Keratinocyte (primary cell): ENCODE results near the gene ADCY5. TPM values are rescaled to one million over a fixed set of nuclear protein-coding genes. Genes with fewer than 3 reads are reported as not detected.

Source experiments
- DNase-seq: peaks from one replicate; pipeline ENCODE4 v3.0.0-alpha.2; 2011; ENCODE audit warnings: low read depth, missing footprints, low spot score
- FAIRE-seq: peaks from 2 replicates; lab custom pipeline; 2011; peaks lifted over from hg19 to GRCh38; lab: Jason Lieb, UNC
- H2AFZ ChIP-seq: 2 replicates; pipeline ENCODE4 v1.6.0; 2012; ENCODE audit warnings: low read length, control low read depth, inconsistent platforms; ENCODE audit not compliant: control insufficient read depth
- H3K27ac ChIP-seq: 2 replicates; pipeline ENCODE4 v1.5.1; 2011; ENCODE audit warnings: low read length; ENCODE audit not compliant: control insufficient read depth, insufficient read depth
- H3K27me3 ChIP-seq: 3 replicates; pipeline ENCODE4 v1.6.0; 2011; ENCODE audit warnings: low read length; ENCODE audit not compliant: control insufficient read depth, insufficient read depth; ENCODE audit errors: extremely low read depth
- H3K36me3 ChIP-seq, 2 experiments: 2 replicates in 1 of 2; 3 replicates in 1 of 2; pipeline ENCODE4 v1.5.1; 2011; ENCODE audit warnings: low read length in 2 of 2, mild to moderate bottlenecking in 1 of 2; ENCODE audit not compliant: control insufficient read depth in 2 of 2, insufficient read depth in 2 of 2; ENCODE audit errors: extremely low read depth in 1 of 2
- H3K4me1 ChIP-seq: 3 replicates; pipeline ENCODE4 v1.5.1; 2011; ENCODE audit warnings: low read length; ENCODE audit not compliant: control insufficient read depth, insufficient read depth; ENCODE audit errors: extremely low read depth
- H3K4me2 ChIP-seq: 3 replicates; pipeline ENCODE4 v1.6.0; 2011; ENCODE audit warnings: low read depth, low read length; ENCODE audit not compliant: control insufficient read depth, insufficient read depth; ENCODE audit errors: extremely low read depth
- H3K4me3 ChIP-seq, 3 experiments: fragments of 200-600 bp in 1 of 3; sonication (generic) in 1 of 3; 2 replicates in 2 of 3; 3 replicates in 1 of 3; pipeline ENCODE4 v1.5.1; 2011 to 2016; ENCODE audit warnings: low read length in 3 of 3, mild to moderate bottlenecking in 3 of 3, control low read depth in 2 of 3, inconsistent platforms in 1 of 3, low read depth in 1 of 3, mixed read lengths in 1 of 3, mixed run types in 1 of 3, moderate library complexity in 1 of 3; ENCODE audit not compliant: control insufficient read depth in 2 of 3, insufficient read depth in 2 of 3; ENCODE audit errors: extremely low read depth in 1 of 3
- H3K79me2 ChIP-seq: 2 replicates; pipeline ENCODE4 v1.6.0; 2012; ENCODE audit warnings: low read length; ENCODE audit not compliant: control insufficient read depth, insufficient read depth
- H3K9ac ChIP-seq: 3 replicates; pipeline ENCODE4 v1.6.0; 2011; ENCODE audit warnings: low read length; ENCODE audit not compliant: control insufficient read depth, insufficient read depth; ENCODE audit errors: extremely low read depth
- H3K9me1 ChIP-seq: 3 replicates; pipeline ENCODE4 v1.6.0; 2011; ENCODE audit warnings: low read length; ENCODE audit not compliant: control insufficient read depth, insufficient read depth; ENCODE audit errors: extremely low read depth
- H3K9me3 ChIP-seq: 2 replicates; pipeline ENCODE4 v1.5.1; 2012; ENCODE audit warnings: low read depth, low read length; ENCODE audit not compliant: control insufficient read depth
- H4K20me1 ChIP-seq: 3 replicates; pipeline ENCODE4 v1.6.0; 2011; ENCODE audit warnings: low read length; ENCODE audit not compliant: control insufficient read depth, insufficient read depth; ENCODE audit errors: extremely low read depth
- CTCF ChIP-seq, 3 experiments: IDR thresholded peaks in 1 of 3; conservative IDR thresholded peaks in 1 of 3; optimal IDR thresholded peaks in 1 of 3; 2 replicates in 2 of 3; 3 replicates in 1 of 3; pipeline versions ENCODE3 to v1.5.1; 2011; ENCODE audit warnings: low read length in 3 of 3, mild to moderate bottlenecking in 3 of 3, moderate library complexity in 2 of 3, control low read depth in 1 of 3, inconsistent platforms in 1 of 3; ENCODE audit not compliant: insufficient read depth in 2 of 3; ENCODE audit errors: extremely low read depth in 1 of 3
- EZH2 ChIP-seq: IDR thresholded peaks from one replicate; pipeline ENCODE4 v1.6.1; 2012; ENCODE audit warnings: inconsistent platforms, mild to moderate bottlenecking, low read length, moderate library complexity
- dilution Hi-C: fragments of 300-500 bp; cut with MboI; formaldehyde crosslinking; loops from one replicate; pipeline ENCODE4 v1.7.0; 2020; ENCODE audit warnings: low sequenced_read_pairs; ENCODE audit not compliant: extremely low pct_ligation_motif_present
- polyA plus RNA-seq, 5 experiments: library from polyadenylated mRNA; depleted of rRNA in 3 of 5; stranded (reverse) in 3 of 5; stranded (forward) in 1 of 5; unstranded in 1 of 5; fragments of >200 nt; gene quantifications; 1 replicate in 1 of 5; 2 replicates in 3 of 5; 3 replicates in 1 of 5; pipeline versions ENCODE4 v1.2.1 to v1.2.3, GENCODE V29; 2011 to 2012; ENCODE audit warnings: missing spikeins in 2 of 5, low read depth in 1 of 5, low replicate concordance in 1 of 5

Gene ADCY5
- polyA plus RNA-seq, 1 donor (not counting 4 experiments of a cell fraction or from before 2014, with no cell fraction given) = not detected

- Histone ChIP-seq H4K20me1 (peaks cover 3% of the 10 kb centered on the region), H3K79me2 (no peaks in the 10 kb centered on the region), H3K27me3 (peaks cover 27% of the 10 kb centered on the region), H3K4me3 (no peak overlapping the region), H2AFZ (no peak overlapping the region), H3K27ac (no peak overlapping the region), H3K9me3 (no peaks in the 10 kb centered on the region), H3K36me3 (no peaks in the 10 kb centered on the region), H3K9me1 (no peaks in the 10 kb centered on the region), H3K9ac (no peak overlapping the region), H3K4me2 (no peak overlapping the region), H3K4me1 (no peaks in the 10 kb centered on the region)
- TF ChIP-seq CTCF (optimal IDR thresholded peaks at IDR 0.05 in 1 of 3, IDR thresholded peaks at IDR 0.05 in 1 of 3, conservative IDR thresholded peaks at IDR 0.05 in 1 of 3; ENCODE audit: extremely low read depth in 1 of 3, insufficient read depth in 2 of 3, low read length in 3 of 3) = no peak
- TF ChIP-seq EZH2 = no peak
- DNase-seq (no peak), FAIRE-seq (no peak)
- dilution Hi-C loops = no loop called here
Measured at GRCh38 chr3:123313889-123314288, 135.0 kb downstream of the ADCY5 start.

GRCh38 chr3:123312331-123313265 lies 136.3 kb downstream of the ADCY5 start:
- no peak overlapping the region for H2AFZ ChIP-seq
- no peaks in the 10 kb centered on the region for H3K79me2 ChIP-seq
- no peaks in the 10 kb centered on the region for H3K9me1 ChIP-seq
- DNase-seq (no peak), FAIRE-seq (no peak)
- H3K27ac ChIP-seq = no peak overlapping the region
- no peaks in the 10 kb centered on the region for H3K36me3 ChIP-seq
- no peaks in the 10 kb centered on the region for H3K9me3 ChIP-seq
- H4K20me1 ChIP-seq = peaks cover 3% of the 10 kb centered on the region
- peaks cover 27% of the 10 kb centered on the region for H3K27me3 ChIP-seq
- H3K4me1 ChIP-seq = no peaks in the 10 kb centered on the region
- no peak overlapping the region for H3K9ac ChIP-seq
- dilution Hi-C loops = no loop called here
- H3K4me3 ChIP-seq = no peak overlapping the region
- TF ChIP-seq CTCF (optimal IDR thresholded peaks at IDR 0.05 in 1 of 3, IDR thresholded peaks at IDR 0.05 in 1 of 3, conservative IDR thresholded peaks at IDR 0.05 in 1 of 3; ENCODE audit: extremely low read depth in 1 of 3, insufficient read depth in 2 of 3, low read length in 3 of 3) = no peak
- no peak for TF ChIP-seq EZH2
- H3K4me2 ChIP-seq = no peak overlapping the region
